IPS-18c (cell line): Measurements from ENCODE around the gene BSG.
"Not testable (repeated sequence)": the region's sequence is repeated elsewhere in the genome, so short reads cannot be mapped to it uniquely, and the experiment has no call there.

ENCODE experiments used
- H3K4me3 ChIP-seq: 2 replicates; pipeline ENCODE4 v1.7.0; 2013; ENCODE audit warnings: low read depth, mild to moderate bottlenecking, low read length, moderate library complexity; ENCODE audit not compliant: insufficient read depth
- H3K9me3 ChIP-seq: one replicate; pipeline ENCODE4 v1.6.1; 2013; ENCODE audit warnings: mild to moderate bottlenecking, low read length, moderate library complexity; ENCODE audit not compliant: control insufficient read depth, insufficient read depth

The BSG gene

DNA sequence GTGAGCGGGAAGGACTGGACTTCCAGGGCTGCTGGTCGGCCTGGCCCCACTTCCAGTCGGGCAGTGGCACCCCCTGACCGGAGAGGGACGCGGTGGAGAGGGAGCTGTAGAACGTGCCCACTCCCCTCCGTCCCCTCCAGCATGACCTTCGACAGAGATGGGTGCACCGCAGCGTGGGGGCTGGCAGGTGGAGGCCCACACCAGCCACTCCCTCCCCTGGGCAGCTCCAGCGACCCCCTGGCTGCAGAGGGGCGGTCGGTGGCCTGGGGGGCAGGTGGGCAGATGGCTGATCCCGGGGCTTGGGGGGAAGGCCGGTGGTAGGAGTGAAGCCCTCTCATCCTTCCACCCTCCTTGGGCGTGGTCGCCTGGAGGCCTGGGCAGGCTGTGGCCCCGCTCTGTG lies 19.7 kb downstream of the BSG start:
- Histone ChIP-seq H3K4me3 (no peak overlapping the region), H3K9me3 (no peaks in the 10 kb centered on the region)

DNA sequence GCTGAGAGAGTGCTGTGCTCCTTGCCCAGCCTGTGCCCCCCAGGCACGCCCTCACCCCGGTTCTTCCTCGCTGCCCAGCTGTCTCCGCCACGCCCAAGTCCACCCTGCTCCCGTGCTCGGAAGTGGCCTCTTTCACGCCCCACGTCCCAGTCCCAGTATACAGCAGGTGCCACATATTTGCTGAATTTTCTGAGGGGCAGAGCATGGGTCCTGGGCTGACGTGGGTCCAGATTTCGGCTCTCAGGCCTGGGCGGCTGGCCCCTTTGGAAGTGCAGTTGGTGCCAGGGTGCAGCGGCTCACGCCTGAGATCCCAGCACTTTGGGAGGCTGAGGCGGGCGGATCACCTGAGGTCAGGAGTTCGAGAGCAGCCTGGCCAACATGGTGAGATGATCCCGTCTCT lies 20.7 kb downstream of the BSG start:
- H3K9me3 ChIP-seq, result no peaks in the 10 kb centered on the region
- H3K4me3 ChIP-seq, result no peak overlapping the region

DNA sequence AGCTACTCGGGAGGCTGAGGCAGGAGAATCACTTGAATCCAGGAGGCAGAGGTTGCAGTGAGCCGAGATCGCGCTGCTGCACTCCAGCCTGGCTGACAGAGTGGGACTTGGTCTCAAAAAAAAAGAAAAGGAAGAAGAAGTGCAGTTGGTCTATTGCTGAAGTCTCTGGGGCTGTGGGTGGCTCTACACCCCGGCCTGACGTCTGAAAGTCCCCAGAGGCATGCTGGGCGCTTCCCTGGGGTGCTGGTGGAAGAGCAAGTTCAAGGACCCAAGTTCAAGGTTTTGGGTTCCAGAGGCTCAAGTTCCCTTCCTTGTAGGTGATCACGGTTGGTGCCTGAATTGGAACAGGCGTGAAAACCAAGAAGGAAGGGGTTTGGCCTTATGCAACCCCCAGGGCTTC lies 21.1 kb downstream of the BSG start:
- no peaks in the 10 kb centered on the region for H3K9me3 ChIP-seq
- H3K4me3 ChIP-seq, result no peak overlapping the region

DNA sequence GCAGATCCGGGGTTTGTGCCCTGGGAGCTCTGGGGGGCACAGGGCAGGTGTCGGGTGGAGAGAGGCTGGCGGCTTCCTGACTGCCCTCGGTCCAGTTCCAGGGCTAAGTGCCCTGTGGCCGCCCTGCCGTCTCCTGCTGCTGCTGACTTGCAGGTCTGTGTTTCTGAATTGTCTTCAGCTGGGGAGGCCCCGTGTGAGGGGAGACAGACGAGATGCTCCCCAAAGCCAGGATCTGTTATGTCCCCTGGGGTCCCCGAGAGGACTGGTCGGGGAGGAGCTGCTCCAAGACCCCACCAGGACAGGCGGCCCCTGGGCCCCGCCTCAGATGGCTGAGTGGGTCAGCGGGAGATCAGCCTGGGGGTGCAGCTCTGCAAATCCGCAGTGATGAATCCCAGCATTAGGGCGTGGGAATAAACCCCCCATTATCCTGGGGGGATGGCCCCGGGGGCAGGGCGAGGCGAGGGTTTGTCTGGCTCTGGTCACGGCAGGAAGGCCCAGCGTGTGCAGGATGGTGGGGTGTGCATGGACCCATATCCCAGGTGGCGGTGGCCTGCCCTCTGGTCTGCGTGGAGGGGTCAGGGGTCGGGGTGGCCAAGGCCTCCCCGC lies 22.0 kb downstream of the BSG start:
- H3K4me3 ChIP-seq, result no peak overlapping the region

DNA sequence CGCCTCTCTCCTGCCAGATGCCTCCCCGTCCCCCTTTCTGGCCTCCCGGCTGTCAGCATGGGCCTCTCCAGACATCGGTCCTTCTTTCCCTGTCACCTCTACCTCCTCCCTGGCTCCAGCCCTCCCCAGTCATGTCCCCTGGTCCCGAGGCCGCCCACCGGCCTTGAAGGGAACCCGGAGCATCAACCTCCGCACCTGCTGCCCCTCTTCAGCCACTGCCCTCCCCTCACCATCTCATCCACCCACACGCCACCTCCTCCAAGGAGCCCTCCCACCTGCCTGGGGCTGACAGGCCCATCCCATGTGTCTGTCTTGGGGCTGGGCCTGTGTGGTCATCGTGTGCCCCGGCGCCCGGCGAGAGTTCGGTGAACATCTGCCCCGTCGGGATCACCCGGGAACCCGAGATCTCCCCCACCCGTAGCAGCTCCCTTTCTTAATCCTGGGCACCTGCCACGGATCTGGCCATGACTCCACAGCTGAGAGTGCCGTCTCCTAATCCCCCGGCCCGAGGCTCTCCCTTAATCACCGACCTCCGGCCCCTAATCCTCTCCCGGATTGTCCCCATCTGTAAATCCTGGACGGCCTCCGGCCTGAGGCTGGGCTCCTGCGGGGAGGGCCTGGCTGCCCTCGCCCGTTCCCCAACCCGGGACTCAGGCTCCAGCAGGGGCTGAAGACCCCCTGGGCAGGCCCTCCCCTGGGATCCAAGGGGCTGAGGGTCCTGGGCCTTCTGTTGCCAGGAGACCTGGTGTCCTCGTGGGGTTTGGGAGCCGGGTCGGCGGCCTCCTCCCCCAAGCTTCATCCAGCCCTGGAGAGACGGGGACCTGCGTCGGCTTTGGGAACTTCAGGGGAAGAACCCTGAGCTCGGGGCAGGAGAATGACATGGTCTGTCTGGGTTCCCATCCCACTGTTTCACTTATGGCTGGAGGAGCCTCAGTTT lies 23.2 kb downstream of the BSG start:
- H3K9me3 ChIP-seq, result no peaks in the 10 kb centered on the region
- no peak overlapping the region for H3K4me3 ChIP-seq

More for the DNA sequence above, 22.0 kb downstream of the BSG start:
- no peaks in the 10 kb centered on the region for H3K9me3 ChIP-seq

DNA sequence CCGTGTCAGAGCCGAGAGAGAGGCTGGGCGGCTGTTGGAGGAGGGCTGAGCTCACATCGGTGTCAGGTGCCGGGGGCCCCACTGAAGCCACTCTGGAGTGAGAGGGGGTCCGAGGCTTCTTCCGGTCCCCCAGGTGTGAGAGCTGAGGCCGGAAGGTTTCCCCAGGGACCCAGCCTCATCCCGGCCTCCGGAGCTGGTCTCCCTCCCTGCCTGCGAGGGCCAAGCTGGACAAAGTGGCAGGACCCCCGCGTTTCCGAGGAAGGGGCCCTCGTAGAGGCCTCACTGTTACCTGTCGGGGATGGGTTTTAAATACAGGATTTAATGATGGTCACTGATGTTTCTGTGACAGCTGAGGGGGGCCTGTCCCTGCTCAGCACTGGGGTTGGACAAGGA lies 23.9 kb downstream of the BSG start:
- no peak overlapping the region for H3K4me3 ChIP-seq
- H3K9me3 ChIP-seq, result no peaks in the 10 kb centered on the region

DNA sequence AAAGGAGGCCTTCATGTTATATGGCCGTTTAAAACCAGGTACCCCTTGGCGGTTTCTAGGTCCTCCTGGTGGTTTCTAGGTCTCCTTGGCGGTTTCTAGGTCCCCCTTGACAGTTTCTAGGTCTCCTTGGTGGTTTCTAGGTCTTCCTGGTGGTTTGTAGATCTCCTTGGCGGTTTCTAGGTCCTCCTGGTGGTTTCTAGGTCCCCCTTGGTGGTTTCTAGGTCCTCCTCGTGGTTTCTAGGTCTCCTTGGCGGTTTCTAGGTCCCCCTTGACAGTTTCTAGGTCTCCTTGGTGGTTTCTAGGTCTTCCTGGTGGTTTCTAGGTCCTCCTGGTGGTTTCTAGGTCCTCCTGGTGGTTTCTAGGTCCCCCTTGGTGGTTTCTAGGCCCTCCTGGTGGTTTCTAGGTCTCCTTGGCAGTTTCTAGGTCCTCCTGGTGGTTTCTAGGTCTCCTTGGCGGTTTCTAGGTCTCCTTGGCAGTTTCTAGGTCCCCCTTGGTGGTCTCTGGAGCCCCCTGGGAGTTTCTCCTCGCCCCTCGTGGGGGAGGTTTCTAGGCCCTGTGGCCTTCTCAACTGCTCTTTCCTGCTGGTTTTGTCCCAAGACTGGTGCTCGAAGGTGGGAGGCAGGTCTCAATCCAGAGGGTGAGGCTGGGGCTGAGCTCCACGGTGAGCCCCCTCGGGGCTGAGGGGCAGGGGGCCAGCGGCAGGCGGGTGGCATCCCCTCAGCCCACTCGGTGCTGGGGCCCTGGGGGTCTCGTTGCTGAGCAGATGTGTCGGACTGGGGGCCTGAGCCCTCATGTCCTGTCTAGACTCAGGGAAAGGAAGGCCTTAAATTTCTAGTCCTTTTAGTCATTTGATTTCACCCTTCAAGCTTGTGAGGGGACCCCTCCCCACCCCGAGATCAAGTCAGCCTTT lies 25.3 kb downstream of the BSG start:
- H3K9me3 ChIP-seq, result no peaks in the 10 kb centered on the region
- H3K4me3 ChIP-seq, result no peak overlapping the region

DNA sequence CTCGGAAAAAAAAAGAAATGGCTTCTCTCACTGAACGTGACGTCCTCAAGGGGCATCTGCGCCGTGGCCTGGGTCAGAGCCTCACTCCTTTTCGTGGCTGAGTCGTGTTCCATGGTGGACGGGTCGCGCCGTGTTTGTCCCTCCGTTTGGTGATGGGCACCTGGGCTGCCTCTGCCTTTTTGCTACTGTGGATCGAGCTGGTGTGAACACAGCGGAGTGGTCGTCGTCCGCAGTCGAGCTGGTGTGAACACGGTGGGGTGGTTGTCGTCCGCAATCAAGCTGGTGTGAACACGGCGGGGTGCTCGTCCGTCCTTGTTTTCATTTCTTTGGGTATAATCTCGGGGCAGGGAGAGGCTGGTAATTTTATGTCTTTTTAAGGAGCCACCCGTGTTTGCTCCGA lies 28.9 kb downstream of the BSG start:
- Histone ChIP-seq H3K4me3 (no peak overlapping the region), H3K9me3 (no peaks in the 10 kb centered on the region)

DNA sequence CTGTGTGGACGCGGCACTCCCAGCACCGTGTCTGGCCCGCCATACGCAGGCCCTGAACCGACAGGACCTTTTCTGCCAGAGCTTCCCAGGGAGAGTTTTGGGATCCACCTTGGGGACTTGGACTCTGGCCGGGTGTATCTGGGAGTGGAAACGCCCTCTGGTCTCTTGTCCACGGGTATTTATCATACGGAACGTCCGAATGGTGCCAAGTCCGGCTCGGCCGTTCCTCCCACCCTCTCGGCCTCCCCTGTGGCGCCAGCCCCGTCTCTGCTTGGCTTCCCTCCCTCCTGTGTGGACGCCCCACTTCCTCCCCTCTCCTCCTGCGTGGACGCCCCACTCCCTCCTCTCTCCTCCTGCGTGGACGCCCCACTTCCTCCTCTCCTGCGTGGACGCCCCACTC lies 29.4 kb downstream of the BSG start:
- Histone ChIP-seq H3K9me3 (no peaks in the 10 kb centered on the region), H3K4me3 (no peak overlapping the region)

DNA sequence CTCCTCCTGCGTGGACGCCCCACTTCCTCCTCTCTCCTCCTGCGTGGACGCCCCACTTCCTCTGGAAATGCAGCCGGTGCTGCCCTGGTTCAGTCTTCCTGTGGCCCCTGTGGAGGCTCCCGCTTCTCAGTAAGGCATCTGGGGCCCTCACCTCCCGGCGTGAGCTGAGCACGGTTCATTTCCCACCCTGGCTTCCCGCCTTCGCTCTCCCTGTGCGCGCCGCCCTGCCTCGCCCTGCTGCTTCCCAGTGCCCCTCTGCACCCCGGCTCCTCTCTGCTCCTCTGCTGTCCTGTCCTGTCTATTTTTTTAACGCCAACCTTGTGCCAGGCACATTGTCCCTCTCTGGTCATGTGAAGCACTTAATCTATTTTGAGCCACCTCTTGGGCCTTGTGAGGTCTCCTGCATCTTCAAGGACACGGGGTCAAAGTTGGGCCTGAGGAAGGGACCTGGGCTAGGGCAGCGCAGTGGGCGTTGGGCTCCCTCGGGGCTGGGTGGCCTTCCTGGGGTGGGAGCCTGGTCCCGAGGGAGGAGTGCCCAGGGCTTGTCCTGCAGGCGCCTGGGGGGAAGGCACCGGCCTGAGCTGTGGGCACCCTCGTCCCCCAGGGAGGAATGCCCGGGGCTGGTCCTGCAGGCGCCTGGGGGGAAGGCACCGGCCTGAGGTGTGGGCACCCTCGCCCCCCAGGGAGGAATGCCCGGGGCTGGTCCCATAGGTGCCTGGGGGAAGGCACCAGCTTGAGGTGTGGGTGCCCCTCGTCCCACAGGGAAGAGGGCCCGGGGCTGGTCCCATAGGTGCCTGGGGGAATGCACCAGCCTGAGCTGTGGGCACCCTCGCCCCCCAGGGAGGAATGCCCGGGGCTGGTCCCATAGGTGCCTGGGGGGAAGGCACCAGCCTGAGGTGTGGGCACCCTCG lies 30.2 kb downstream of the BSG start:
- H3K9me3 ChIP-seq, result no peaks in the 10 kb centered on the region
- H3K4me3 ChIP-seq, result no peak overlapping the region; the same call in 1 of the 2 replicates

DNA sequence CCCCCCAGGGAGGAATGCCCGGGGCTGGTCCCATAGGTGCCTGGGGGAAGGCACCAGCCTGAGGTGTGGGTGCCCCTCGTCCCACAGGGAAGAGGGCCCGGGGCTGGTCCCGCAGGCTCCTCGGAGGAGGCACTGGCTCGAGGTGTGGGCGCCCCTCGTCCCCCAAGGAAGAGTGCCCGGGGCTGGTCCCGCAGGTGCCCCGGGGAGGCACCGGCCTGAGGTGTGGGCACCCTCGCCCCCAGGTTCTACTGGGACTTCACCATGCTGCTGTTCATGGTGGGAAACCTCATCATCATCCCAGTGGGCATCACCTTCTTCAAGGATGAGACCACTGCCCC lies 30.9 kb downstream of the BSG start:
- H3K9me3 ChIP-seq, H3K4me3 ChIP-seq: not testable (repeated sequence)

DNA sequence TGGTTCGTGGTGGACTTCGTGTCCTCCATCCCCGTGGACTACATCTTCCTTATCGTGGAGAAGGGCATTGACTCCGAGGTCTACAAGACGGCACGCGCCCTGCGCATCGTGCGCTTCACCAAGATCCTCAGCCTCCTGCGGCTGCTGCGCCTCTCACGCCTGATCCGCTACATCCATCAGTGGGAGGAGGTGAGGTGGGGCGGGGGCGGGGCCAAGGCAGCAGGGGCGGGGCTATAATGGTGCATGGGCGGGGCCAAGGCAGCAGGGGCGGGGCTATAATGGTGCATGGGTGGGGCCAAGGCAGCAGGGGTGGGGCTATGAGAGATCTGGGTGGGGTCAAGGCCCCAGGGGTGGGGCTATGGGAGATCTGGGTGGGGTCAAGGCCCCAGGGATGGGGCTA lies 31.4 kb downstream of the BSG start:
- not testable (repeated sequence) for H3K4me3 ChIP-seq, H3K9me3 ChIP-seq

DNA sequence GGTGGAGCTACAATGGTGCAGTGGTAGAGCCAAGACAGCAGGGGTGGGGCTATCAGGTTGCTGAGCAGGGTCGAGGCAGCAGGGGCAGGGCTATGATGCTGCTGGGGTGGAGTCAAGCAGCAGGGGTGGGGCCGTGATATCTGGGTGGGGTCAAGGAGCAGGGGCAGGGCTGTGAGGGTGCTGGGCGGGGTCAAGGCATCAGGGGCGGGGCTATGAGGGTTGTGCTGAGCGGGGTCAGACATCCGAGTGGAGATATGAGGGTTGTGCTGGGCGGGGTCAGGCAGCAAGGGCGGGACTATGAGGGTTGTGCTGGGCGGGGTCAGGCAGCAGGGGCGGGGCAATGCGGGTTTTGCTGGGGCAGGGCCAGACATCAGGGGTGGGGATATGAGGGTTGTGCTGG lies 32.0 kb downstream of the BSG start:
- H3K9me3 ChIP-seq, result no peaks in the 10 kb centered on the region
- no peak overlapping the region for H3K4me3 ChIP-seq

DNA sequence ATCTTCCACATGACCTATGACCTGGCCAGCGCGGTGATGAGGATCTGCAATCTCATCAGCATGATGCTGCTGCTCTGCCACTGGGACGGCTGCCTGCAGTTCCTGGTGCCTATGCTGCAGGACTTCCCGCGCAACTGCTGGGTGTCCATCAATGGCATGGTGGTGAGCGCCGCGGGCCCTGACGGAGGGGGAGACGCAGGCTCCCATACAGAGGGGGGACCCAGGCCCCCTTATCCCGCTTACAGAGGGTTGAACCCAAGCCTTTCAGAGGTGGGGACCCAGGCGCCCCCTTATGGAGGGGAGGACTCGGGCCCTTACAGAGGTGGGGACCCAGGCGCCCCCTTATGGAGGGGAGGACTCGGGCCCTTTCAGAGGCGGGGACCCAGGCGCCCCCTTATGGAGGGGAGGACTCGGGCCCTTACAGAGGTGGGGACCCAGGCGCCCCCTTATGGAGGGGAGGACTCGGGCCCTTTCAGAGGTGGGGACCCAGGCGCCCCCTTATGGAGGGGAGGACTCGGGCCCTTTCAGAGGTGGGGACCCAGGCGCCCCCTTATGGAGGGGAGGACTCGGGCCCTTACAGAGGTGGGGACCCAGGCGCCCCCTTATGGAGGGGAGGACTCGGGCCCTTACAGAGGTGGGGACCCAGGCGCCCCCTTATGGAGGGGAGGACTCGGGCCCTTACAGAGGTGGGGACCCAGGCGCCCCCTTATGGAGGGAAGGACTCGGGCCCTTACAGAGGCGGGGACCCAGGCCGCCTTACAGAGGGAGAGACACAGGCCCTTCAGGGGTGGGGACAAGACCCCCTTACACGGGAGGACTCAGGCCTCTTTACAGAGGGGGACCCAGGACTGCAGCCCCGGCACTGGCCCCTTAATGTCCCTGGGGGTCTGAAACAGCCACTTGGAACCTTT lies 32.9 kb downstream of the BSG start:
- H3K4me3 ChIP-seq, H3K9me3 ChIP-seq: not testable (repeated sequence)

DNA sequence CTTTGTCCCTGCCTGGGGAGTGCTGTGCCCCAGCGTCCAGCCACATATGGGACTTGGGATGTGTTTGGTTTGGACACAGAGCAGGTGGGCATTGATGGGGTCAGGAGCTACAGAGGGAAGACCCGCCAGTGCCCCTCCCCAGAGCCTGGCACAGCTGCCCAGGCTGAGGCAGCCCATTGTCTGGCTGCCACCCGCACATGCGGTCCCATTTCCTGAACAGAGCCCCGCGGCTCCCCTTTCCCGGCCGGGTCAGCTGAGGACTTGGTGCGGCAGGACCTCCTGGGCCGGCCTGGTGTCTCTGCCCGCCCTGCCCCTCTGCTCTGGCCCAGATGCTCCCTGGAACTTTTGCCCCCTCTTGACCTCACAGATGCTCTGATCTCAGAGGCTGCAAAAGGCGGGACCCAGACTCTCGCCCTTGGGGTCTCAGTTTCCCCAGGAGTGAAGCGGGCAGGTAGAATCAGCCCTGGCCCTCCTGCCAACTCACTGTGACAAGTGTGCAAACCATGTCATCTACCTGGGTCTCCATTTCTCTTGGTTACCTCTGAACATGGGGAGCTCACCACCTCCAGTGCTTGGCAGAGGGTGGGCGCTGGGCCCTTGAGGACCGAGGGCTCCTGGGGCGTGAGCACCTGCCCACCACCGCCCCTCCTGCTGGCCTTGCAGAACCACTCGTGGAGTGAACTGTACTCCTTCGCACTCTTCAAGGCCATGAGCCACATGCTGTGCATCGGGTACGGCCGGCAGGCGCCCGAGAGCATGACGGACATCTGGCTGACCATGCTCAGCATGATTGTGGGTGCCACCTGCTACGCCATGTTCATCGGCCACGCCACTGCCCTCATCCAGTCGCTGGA lies 35.1 kb downstream of the BSG start:
- no peak overlapping the region for H3K4me3 ChIP-seq
- no peaks in the 10 kb centered on the region for H3K9me3 ChIP-seq
